Endothelial cell of umbilical vein (primary cell): ENCODE results near the gene DIDO1.

Experiments used
- EZH2 ChIP-seq: IDR thresholded peaks from 2 replicates; pipeline ENCODE4 v1.6.1; 2012; ENCODE audit warnings: borderline replicate concordance, low read depth, mild to moderate bottlenecking, moderate library complexity, low read length, inconsistent platforms; ENCODE audit not compliant: severe bottlenecking
- FOS ChIP-seq: IDR thresholded peaks from 2 replicates; pipeline ENCODE4 v1.6.1; 2011; ENCODE audit warnings: mild to moderate bottlenecking, low read length, moderate library complexity, borderline replicate concordance; ENCODE audit not compliant: insufficient read depth
- GATA2 ChIP-seq: IDR thresholded peaks from 2 replicates; pipeline ENCODE4 v1.7.0; 2011; ENCODE audit warnings: low read depth, mild to moderate bottlenecking, moderate library complexity, mixed read lengths, low read length; ENCODE audit not compliant: insufficient read length, insufficient read depth
- JUN ChIP-seq: IDR thresholded peaks from 2 replicates; pipeline ENCODE4 v1.6.1; 2011; ENCODE audit warnings: borderline replicate concordance, low read depth; ENCODE audit not compliant: insufficient read length, insufficient read depth
- MYC ChIP-seq: IDR thresholded peaks from one replicate; pipeline ENCODE4 v1.6.1; 2011; ENCODE audit warnings: mild to moderate bottlenecking, low read depth, low read length
- POLR2A ChIP-seq: IDR thresholded peaks from 2 replicates; pipeline ENCODE4 v1.6.1; 2012; ENCODE audit warnings: low read depth, mild to moderate bottlenecking, control low read depth, low read length
- POLR2AphosphoS5 ChIP-seq: IDR thresholded peaks from 2 replicates; pipeline ENCODE4 v1.6.1; 2012; ENCODE audit warnings: low read depth, mild to moderate bottlenecking, control low read depth, low read length, moderate library complexity; ENCODE audit not compliant: insufficient read depth
- TF ChIP-seq, protein P1 (sequence below), 2 donors: IDR thresholded peaks; 1 replicate in 1 of 2; 2 replicates in 1 of 2; pipeline ENCODE4 v1.5.1; 2011; ENCODE audit warnings: low read length in 2 of 2, mild to moderate bottlenecking in 2 of 2, moderate library complexity in 2 of 2, control low read depth in 1 of 2, inconsistent platforms in 1 of 2, low read depth in 1 of 2; ENCODE audit not compliant: insufficient read depth in 1 of 2; ENCODE audit errors: extremely low read depth in 1 of 2
- TF ChIP-seq, protein P2 (sequence below): IDR thresholded peaks from 2 replicates; pipeline ENCODE4 v1.6.1; 2011; ENCODE audit not compliant: insufficient read depth, insufficient read length

DNA sequence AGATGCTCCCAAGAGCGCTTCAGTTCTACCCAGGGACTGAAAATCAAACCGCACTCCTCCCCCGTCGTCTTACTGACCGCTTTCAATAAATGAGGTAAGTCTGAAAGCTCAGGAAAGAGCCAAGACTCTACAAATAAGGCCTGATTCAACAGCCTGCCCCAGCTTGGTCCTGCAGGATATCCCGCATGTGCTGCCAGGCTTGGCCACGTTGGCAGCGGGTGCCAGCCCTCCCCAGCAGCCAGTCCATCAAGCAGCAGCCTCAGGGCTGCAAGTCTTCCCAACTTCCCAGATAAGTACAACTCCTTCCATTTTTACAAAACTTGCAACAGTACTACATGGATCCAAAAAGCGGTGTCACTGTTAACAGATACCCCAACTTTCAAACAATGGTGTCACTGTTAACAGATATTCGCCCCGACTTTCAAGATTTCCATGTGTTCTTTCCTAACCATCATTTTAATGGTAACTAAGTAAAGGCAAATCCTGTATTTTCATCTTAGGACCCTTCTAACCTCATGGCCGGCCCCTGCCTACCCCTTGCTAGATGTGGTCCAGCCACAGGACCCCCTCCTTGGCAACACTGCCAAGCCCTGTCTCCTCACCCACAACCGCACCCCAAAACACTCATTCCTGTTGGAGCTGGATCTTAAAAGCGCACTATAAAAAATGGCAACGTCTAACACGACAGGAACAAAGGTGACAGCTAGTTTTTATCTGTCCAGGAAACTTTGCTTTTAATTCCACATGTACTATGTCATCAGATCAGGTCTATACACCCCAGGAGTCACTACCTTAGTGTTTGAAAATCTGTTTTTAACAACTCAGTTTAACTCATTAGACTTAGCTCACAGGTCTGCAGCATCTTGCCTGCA is 28.0 kb downstream of the DIDO1 start:
- TF ChIP-seq POLR2A (no peak), JUN (no peak), GATA2 (no peak), POLR2AphosphoS5 (no peak), EZH2 (no peak), FOS (no peak), MYC (no peak)
- TF ChIP-seq, protein P1, sequence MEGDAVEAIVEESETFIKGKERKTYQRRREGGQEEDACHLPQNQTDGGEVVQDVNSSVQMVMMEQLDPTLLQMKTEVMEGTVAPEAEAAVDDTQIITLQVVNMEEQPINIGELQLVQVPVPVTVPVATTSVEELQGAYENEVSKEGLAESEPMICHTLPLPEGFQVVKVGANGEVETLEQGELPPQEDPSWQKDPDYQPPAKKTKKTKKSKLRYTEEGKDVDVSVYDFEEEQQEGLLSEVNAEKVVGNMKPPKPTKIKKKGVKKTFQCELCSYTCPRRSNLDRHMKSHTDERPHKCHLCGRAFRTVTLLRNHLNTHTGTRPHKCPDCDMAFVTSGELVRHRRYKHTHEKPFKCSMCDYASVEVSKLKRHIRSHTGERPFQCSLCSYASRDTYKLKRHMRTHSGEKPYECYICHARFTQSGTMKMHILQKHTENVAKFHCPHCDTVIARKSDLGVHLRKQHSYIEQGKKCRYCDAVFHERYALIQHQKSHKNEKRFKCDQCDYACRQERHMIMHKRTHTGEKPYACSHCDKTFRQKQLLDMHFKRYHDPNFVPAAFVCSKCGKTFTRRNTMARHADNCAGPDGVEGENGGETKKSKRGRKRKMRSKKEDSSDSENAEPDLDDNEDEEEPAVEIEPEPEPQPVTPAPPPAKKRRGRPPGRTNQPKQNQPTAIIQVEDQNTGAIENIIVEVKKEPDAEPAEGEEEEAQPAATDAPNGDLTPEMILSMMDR (IDR thresholded peaks at IDR 0.05; ENCODE audit: extremely low read depth in 1 of 2, insufficient read depth in 1 of 2, low read depth in 1 of 2, low read length in 2 of 2) = no peak
- TF ChIP-seq, protein P2, sequence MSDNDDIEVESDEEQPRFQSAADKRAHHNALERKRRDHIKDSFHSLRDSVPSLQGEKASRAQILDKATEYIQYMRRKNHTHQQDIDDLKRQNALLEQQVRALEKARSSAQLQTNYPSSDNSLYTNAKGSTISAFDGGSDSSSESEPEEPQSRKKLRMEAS = no peak
